H1 (cell line): Measurements from ENCODE around the gene LRRC37B.
"Not testable (repeated sequence)": the region's sequence is repeated elsewhere in the genome, so short reads cannot be mapped to it uniquely, and the experiment has no call there.

Experiments used
- CTCF ChIP-seq, 3 experiments: IDR thresholded peaks; 1 replicate in 2 of 3; 2 replicates in 1 of 3; pipeline versions ENCODE4 v1.5.1 to v1.6.1; 2011; ENCODE audit warnings: low read length in 3 of 3, mild to moderate bottlenecking in 3 of 3, inconsistent platforms in 2 of 3, low read depth in 1 of 3, moderate library complexity in 1 of 3; ENCODE audit not compliant: insufficient read depth in 1 of 3; ENCODE audit errors: control extremely low read depth in 1 of 3
- NRF1 ChIP-seq: IDR thresholded peaks from 2 replicates; pipeline ENCODE4 v1.6.1; 2011; ENCODE audit warnings: mild to moderate bottlenecking, low read depth, low read length, improper control_type of control experiment
- POLR2AphosphoS5 ChIP-seq: IDR thresholded peaks from 2 replicates; pipeline ENCODE4 v1.6.1; 2011; ENCODE audit warnings: low read depth, low read length
- RAD21 ChIP-seq, 2 experiments: IDR thresholded peaks in 1 of 2; conservative IDR thresholded peaks in 1 of 2; 2 replicates each; pipeline ENCODE4 v1.6.1; 2011; ENCODE audit warnings: low read depth in 2 of 2, low read length in 2 of 2, improper control_type of control experiment in 1 of 2, inconsistent platforms in 1 of 2, mild to moderate bottlenecking in 1 of 2, moderate library complexity in 1 of 2
- SP1 ChIP-seq: IDR thresholded peaks from 2 replicates; pipeline ENCODE4 v1.6.1; 2011; ENCODE audit warnings: low read depth, low read length
- YY1 ChIP-seq: IDR thresholded peaks from 2 replicates; pipeline ENCODE4 v1.6.1; 2011; ENCODE audit warnings: low read depth, mild to moderate bottlenecking, low read length

- TF ChIP-seq YY1; RAD21 (IDR thresholded peaks at IDR 0.05 in 1 of 2, conservative IDR thresholded peaks at IDR 0.05 in 1 of 2; ENCODE audit: low read depth in 2 of 2, low read length in 2 of 2); NRF1; CTCF (IDR thresholded peaks at IDR 0.05; ENCODE audit: control extremely low read depth in 1 of 3, insufficient read depth in 1 of 3, low read depth in 1 of 3, low read length in 3 of 3); POLR2AphosphoS5; SP1: not testable (repeated sequence)
Measured at GRCh38 chr17:32083550-32083979, 76.4 kb downstream of the LRRC37B start.
